ENCODE data around the gene SULT1C2.

Gene SULT1C2

DNA sequence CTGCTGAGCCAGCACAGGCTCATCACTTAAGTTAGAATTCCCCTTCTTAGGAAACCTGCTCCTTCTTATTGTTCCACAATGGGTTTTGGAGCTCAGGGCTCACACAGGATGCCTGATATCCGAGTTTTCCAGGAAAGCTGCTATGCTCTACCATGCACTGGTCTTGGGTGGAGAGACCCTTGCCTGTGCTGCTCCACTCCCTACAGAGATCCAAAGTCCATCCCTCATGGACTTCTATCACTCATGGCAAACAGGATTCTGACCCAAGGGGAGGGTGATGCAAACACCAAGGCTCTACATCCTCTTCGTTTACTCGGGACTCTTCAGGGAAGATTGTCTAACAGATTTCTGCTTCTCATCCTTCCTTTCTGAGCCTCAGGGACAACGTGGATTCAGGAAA is 5.2 kb downstream of the SULT1C2 start:
- no peak for DNase-seq (ENCODE audit: low read depth in 2 of 2)

DNA sequence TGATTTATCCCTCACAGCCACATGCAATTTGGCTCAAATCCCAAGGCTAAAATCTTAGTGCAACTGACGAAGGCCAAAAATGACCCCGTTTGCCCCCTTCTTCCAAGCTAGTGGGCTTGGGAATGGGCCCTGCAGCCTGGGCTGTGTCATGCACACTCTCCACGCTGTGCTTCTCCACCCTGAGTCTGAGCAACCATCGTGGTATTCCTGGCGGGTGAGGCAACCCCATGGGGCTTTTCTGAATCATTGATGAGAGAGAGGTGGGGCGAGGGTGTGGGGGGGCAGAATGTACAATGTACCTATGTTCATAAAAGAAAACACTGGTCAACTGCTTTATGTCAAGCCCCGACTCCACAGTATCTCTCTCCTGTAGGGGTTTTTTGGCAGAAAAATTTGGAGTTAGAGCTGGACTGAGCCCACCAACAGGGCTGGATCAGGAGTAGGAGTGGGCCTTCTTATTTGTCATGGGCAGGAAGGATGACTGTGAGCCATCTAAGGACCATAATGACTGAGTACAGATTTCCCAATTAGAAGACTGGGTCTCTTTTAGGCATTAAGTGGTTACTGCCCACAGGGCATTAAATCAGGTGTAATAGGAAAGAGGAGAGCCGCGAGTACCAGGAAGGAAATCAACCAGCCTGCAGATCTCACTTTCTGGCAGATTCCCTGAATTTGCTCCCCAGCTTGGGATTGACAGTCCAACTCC is 8.9 kb downstream of the SULT1C2 start:
- DNase-seq (ENCODE audit: low read depth in 2 of 2), result no peak

DNA sequence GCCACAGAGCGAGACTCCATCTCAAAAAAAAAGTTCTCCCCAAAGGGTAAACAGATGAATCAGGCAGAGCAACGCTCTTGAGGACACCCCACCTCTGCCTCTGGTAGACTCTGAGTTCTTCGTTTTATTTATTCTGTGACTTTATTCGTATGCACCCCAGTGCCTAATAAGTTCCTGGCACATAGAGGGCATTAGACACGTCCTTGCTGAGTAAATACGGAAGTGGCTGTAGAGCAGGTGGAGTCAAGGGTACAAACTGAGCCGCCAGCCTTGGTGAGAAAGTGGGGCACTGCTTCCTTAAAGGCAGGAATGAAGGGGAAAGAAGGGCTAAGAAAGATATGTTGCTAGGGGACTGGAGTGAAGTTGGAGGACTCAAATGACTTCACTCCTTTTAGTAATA is 12.9 kb downstream of the SULT1C2 start:
- no peak for DNase-seq (ENCODE audit: low read depth in 2 of 2)

- no peak for DNase-seq (ENCODE audit: low read depth in 2 of 2)
These were observed 16.3 kb downstream of the SULT1C2 start for GRCh38 chr2:108304975-108305374.

- DNase-seq (ENCODE audit: low read depth in 2 of 2), result no peak
These were observed 17.2 kb downstream of the SULT1C2 start for GRCh38 chr2:108305901-108306300.

- DNase-seq (ENCODE audit: low read depth in 2 of 2), result no peak
These were observed 21.2 kb downstream of the SULT1C2 start for GRCh38 chr2:108309903-108310302.

- DNase-seq (ENCODE audit: low read depth in 2 of 2), result no peak
These were observed 26.0 kb downstream of the SULT1C2 start for GRCh38 chr2:108314586-108315296.

GRCh38 chr2:108315444-108315934 is 26.8 kb downstream of the SULT1C2 start:
- no peak for DNase-seq (ENCODE audit: low read depth in 2 of 2)

DNA sequence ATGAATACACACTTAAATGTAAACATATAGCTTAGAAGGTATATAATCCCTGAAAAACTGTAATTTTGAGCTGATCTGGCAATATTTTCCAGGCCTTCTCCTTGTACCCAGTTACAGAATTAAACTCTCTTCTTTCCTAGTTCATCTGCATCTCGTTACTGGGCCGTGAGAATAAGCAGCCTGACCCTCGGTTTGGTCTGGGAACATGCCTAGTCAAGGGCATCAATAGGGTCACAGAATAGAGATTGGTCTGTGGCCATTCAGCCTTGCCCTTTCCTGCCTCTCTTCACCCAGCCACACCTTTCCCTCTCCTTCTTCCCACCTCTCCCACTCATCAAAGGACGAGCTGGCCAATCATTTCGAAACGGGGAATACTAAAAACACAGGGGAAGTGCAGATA is 27.3 kb downstream of the SULT1C2 start:
- no peak for DNase-seq (ENCODE audit: low read depth in 2 of 2)

DNA sequence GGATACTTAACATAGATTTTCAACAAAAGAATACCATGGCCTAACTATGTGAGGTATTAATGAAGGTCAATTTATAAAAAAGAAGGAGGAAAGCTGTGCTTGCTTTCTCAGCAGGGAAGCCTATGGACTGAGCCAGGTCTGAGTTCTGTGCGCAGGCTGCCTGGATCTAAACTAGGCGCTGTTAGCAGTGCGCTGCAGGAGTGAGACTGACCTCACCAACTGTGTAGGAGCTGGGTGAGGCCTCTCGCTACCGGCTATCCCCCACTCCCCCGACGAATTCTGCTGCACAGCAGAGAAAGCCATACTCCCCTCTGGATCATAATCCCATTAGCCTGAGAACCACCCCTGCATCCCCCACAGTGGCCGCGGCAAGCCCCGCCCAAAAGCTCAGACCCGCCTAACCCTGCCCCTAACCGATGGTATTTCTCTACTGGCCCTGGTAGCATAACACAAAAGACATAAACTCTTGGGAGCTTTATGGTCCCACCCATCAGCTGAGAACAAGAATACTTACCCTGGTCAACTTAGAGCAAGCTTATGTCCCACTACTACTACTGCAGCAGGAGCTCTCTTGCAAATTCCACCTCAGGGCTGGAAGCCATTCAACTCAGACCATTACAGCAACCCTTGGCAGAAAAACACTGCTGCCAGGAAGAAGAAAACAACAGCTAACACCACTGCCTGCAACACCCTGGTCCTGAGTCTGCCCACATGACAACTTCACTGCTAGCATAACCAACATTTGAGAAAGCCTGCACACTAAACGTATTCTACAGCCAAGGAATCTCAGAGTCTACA is 28.0 kb downstream of the SULT1C2 start:
- no peak for DNase-seq (ENCODE audit: low read depth in 2 of 2)

GRCh38 chr2:108320326-108320922 is 31.7 kb downstream of the SULT1C2 start:
- DNase-seq (ENCODE audit: low read depth in 2 of 2), result no peak

GRCh38 chr2:108323619-108324018 is 34.9 kb downstream of the SULT1C2 start:
- no peak for DNase-seq (ENCODE audit: low read depth in 2 of 2)

DNA sequence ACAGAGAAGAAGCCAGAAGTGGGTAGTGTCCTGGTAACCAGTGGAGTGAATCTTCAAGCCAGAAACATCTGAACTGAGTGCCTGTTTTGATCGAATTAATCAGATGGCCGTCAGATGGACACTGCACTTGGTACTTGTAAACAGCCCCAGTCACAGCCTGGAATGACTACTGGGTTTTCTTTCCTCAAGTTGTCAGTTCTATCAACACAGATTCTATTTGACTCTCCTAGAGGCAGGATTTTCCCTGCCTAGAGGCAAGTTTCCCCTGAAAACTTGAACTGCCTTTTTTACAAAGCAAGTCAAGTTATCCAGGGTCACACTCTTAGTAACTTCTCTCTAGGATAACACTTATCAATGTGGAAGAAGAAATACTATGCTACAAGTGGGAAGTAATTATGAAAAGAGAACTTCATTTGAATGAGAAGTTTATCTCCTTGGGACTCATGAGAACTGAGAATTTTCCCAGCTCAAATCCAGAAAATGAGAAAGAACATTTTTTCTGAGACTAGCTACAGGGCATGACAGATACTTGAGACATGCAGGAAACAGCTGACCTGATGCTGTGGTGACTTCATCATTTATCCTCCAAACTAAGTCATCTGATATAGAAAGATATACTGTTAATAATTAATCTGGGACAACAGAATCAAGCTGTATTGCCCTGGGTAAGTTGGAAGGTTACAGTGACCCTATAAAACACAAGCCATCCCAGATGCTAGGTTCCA is 36.0 kb downstream of the SULT1C2 start:
- no peak for DNase-seq (ENCODE audit: low read depth in 2 of 2)

DNA sequence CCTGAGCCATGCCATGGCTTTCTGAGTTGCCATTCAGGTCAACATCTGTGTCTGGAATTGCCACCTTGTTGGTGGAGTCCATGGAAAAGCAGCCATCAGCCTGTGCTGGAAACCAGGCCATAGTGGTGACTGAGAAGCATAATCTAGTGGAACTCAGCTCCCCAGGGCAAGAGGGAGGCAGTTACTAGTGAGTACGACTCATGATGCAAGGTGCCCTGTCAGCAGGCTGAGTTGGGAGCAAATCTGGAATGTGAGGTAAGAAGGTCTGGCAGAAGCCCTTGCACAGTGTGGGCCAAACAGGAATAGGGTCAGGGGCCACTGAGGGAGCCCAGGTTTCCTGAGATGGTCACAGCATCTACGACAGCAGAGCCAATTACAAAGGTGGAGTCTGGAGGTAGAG is 37.1 kb downstream of the SULT1C2 start:
- no peak for DNase-seq (ENCODE audit: low read depth in 2 of 2)

- no peak for DNase-seq (ENCODE audit: low read depth in 2 of 2)
These were observed 41.1 kb downstream of the SULT1C2 start for GRCh38 chr2:108329771-108330170.

DNA sequence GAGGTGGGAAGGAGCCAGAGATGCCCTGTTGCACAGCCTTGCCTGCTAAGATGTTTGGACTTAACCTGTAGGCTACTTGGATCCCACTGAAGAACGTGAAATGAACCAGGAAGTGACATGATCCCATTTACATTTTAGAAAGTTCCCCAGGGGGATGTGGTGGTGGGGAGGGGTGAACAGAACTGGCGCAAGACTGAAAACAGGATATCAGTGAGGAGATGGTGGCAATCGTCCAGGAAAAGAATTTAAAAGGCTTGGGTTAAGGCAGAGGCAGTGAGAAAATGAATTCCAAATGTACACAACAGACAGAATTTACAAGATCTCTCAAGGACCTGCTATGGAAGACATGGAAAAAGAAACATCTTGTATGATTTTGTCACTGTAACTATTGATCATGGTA is 42.3 kb downstream of the SULT1C2 start:
- no peak for DNase-seq (ENCODE audit: low read depth in 2 of 2)

GRCh38 chr2:108345951-108346350 is 57.3 kb downstream of the SULT1C2 start:
- DNase-seq (ENCODE audit: low read depth in 2 of 2), result no peak

DNA sequence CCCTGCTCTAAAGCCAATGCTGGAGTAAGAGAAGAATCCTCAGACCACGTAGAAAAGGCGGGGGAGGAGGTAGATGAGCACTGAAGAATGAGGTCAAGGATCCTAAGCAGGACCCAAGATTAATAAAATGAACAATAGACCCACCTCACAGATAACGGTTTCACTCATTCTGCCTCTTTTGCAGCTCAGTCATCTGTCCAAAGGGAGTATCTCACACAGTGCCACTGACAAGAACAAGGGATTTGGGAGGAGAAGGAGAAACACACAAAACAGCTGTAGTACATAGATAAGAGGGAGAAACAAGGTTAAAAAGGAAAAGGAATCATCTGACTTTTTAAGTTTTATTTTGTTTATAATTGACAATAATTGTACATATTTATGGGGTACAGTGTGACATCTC is 58.1 kb downstream of the SULT1C2 start:
- no peak for DNase-seq (ENCODE audit: low read depth in 2 of 2)

DNA sequence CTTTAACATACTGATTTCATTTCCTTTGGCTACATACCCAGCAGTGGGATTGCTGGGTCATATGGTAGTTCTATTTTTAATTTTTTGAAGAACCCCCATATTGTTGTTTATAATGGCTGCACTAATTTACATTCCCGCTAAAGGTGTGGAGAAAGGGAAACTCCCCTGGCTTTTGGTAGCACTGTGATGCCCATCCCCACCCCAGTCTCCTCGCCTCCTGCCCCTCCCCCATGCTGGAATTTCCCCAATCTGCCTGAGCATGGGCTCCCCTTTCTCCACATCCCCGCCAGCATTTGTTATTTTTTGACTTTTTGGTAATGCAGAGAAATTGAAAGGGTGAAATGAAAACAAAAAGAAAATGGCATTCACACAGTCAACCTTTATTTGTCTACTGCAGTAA is 59.1 kb downstream of the SULT1C2 start:
- DNase-seq (ENCODE audit: low read depth in 2 of 2), result no peak

DNA sequence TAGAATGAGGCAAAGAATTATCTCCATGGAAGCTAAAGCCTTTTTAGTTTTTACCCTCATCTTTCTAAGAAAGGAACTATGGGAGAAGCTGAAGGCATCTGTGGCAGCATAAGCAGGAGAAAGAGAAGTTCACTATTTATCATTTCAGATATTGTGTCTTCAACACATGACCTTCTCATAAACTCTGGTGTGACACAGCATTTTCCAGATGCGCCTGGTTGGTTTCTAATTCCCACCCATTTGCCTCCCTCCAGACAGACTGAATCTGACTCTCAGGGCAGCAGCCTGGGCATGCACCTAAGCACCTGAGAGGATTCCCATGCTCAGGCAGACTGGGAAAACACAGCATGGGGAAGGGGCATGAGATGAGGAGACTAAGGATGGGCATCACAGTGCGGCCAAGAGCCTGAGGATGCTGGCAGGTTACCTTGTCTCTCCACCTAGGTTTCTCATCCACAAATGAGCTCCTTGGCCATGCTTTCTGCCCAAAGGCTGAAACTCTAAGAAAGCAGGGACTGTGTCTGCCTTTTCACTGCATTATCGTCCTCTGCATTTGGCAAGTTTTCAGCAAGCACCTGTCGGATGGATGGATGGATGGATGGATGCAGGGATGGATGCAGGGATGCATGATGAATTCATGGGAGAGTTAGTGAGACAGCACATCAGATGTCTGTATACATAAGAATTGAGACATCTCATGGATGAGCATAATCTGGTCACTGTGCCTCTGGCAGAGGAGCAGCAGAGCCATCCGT is 60.3 kb downstream of the SULT1C2 start:
- no peak for DNase-seq (ENCODE audit: low read depth in 2 of 2)

GRCh38 chr2:108349571-108349928 is 60.9 kb downstream of the SULT1C2 start:
- DNase-seq (ENCODE audit: low read depth in 2 of 2), result no peak

All from stimulated activated CD8-positive, alpha-beta memory T cell treated with anti-CD3 and anti-CD28 coated beads, Interleukin-2, amount 100 ng/mL, for 1 hour (primary cell).